HG03571 (cell line): Measurements from ENCODE around the gene USP3.
"Not testable (repeated sequence)": the region's sequence is repeated elsewhere in the genome, so short reads cannot be mapped to it uniquely, and the experiment has no call there.

ENCODE experiments used
- ATAC-seq: cut with Tn5 transposase; IDR thresholded peaks from one replicate; pipeline ENCODE4 v1.9.1; 2021; ENCODE audit not compliant: unreplicated experiment

Gene USP3

DNA sequence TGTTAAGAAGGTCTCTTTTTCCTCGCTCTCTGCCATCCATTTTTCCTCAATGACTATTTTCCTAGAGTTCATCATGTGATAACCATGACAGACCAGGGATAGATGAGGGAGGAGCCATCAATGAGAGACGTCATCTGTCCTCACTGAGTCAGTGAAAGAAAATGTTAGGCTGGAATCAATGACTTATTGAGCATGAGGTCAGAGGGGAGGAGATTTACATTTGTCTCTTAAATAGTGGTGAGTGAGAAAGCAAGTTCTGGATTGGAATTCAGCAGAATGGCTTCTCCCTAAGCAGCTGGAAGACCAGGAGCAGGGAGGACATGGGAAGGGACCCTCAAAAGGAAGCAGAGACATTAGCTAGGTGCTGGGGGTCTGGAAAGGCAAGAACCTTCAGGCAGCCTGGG is 28.2 kb upstream of the USP3 start:
- no peak for ATAC-seq

DNA sequence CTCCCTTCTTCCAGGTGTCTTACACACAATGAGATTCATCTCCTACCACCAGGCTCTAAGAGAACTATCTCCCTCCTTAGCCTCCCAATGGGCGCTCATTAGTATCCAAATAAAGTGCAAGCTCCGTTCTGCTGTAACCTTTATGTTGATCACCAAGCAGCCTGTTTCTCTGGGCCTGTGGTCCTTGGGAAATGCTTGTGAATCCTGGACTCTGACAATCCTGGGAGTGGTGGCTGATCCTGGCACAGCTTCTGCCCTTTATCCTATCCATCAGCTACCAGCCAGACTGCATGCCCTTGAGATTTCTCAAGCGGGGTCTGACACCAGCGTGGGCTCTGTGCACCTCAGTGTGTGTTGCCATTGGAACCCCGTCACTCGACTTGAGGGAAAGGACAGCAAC is 26.1 kb upstream of the USP3 start:
- ATAC-seq, result no peak

DNA sequence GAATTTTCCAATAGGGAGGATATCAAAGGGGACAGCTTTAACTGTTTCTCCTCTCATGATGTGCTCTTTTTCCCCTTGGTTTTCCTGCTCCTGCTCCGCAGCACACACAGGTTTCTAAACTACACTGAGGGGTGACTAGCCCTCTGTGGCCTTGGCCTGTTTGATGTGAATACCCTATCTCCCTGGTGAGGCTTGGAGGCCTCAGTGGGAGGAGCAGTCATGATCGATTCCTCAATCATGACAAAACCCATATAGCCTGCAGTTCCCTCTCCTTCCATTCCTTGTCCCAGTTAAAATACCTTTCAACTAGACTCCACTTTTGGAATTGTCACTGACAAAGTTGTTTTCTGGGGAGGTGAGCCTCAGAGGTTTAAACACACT is 24.0 kb upstream of the USP3 start:
- ATAC-seq, result no peak

DNA sequence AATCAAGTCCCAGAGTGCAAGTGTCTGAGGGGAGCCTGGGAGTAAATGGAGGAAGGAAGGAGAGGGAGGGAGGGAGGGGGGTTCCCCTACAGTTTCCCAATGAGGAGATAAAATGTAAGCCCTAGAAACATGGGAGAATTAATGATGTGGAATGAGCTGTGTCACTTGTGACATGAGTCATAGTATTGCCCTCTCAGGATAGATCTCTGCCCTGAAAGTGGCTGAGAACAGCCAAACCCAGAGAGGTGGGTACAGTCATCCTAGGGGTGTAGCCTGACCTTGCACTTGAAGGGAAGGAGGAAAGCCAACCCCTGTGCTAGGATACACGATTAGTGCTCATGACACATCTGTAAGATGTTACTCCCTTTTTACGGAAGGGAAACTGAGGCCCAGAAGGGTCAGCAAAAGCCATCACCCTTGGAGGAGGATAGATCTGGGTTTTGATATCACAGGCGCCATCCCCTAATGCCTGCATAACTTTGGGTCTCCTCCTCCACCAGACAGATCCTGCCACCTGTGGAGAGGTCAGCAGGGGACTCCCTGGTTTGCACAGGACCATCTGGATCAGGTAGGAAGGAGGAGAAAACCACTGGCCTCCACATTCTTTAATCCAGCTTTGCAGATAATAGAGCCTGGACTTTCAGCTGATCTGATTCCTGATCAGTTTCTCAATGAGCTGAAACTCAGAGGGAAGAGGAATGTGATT is 23.1 kb upstream of the USP3 start:
- ATAC-seq, result no peak

DNA sequence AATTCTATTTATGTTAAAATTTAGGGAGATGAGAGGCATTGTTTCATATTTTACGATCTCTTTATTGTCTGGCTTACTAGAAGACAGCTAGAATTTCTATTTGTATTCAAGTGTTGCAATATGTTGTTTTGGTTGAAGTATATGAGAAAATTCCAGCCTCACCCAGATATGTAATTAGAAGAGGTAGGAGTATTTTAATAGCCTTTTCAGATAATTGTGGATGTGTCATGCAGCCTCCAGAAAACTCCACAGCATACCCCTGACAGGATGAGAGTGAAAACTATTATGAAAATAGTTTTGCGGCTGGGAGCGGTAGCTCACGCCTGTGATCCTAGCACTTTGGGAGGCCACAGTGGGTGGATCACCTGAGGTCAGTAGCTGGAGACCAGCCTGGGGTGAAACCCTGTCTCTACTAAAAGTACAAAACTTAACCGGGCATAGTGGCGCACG is 21.5 kb upstream of the USP3 start:
- no peak for ATAC-seq

DNA sequence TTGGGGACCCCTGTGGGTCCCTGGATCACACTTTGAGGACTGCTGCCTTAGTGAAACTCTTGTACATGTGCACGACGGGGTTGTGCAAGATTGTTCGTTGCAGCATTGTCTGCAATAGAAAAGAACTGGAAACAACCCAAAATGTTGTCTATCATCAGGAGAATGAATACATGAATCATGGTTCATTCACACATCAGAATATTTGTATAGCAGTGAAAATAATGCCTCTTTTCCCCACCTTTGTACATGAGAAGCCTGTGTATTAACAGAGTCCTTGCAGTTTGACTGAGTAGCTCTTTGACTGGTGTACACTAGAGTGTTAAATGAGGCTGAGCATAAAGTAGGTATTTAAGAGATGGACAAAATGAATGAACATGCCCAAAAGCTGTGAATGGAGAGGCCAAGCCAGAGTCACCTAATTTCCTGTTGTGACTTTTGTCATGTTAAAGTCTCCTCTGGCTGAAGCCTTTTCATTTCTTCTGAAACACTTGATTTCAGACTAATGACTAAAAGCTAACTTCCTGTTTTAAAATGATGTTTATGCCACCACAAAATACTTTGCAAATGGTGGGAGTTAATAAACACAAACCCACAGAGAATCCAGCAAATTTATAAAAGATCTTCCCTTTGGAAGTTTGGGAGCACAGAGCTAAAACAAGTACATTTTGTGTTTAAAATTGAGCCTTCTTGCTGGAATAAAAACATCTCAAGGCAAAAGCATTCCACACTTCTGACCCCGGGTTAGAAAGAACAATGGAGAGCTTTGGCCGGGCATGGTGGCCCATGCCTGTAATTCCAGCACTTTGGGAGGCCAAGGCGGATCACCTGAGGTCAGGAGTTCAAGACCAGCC is 20.6 kb upstream of the USP3 start:
- ATAC-seq, result no peak

DNA sequence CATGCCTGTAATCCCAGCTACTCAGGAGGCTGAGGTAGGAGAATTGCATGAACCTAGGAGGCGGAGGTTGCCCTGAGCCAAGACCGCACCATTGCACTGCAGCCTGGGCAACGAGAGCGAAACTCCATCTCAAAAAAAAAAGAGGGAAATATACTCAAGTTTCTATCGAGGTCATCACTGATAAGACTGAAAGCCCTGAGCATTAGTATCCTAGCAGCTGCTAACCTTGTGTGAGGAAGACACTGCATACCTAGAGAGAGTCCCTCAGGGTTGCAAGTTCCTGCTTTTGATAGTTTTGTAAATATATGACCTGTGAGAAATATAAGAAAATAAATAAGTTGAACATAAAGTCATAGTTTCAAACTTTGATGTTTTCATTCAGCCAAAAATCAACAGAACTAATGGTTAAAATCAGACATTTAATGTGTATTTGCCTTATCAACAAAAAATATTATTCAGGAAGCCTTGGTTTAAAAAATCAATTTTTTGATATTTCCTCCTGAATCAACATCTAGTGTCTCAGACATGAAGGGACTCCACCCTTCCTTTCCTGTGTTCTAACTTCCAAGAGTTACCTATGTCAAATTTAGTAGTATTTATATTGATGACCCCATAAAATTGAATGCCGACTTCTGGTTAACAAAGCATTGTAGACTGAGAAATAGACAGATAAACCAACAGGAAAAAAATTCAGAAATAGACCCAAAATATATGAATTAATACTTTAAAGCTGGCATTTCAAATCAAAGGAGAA is 19.8 kb upstream of the USP3 start:
- no peak for ATAC-seq

DNA sequence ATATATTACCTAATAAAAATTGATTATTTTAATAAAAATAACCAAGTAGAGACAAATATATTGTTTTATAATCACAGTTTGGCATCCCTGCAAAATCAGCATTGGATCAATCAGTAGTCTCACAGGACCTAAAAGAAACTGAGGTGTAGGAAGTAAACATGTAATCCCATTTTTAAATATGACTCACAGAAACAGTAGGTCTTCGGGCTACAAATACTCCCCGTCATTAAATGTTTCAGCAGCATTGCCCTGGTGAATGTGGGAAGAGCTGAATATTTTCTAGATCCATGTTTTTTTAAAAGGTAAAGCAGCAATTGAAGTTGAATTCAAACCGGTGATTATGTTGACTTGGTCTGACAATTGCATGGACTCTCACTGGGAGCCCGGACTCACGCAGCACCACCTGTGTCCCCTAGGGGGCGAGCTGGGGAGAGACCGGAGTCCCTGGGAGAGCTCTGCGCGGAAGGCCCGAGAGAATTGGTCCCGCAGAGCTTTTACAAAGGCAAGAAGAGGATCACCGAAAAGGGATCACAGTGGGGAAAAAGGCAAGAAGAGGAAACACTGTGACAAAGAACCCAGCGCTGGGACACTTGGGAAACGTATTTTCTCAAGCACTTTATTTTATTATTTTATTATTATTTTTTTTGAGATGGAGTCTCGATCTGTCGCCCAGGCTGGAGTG is 17.2 kb upstream of the USP3 start:
- ATAC-seq, result no peak

DNA sequence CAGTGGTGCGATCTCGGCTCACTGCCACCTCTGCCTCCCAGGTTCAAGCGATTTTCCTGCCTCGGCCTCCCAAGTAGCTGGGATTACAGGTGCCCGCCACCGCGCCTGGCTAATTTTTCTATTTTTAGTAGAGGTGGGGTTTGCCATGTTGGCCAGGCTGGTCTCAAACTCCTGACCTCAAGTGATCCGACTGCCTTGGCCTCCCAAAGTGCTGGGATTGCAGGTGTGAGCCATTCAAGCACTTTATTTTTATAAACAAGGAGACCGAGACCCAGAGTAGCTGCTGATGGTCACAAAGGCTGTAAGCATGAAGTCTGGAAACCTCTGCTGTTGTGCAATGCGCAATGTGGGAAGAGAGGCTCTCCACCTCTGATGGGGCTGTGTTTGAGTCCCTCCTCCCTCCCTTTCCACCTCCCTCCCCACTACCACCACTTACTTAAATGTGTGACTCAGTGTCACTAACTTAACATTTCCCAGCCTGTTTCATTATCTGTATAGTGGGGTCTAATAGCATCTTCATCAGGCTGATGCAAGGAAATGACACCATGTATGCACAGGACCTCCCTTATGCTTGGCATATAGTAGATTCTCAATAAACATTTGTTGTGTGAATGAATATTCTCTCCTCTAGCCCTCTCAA is 16.5 kb upstream of the USP3 start:
- ATAC-seq, result not testable (repeated sequence)

DNA sequence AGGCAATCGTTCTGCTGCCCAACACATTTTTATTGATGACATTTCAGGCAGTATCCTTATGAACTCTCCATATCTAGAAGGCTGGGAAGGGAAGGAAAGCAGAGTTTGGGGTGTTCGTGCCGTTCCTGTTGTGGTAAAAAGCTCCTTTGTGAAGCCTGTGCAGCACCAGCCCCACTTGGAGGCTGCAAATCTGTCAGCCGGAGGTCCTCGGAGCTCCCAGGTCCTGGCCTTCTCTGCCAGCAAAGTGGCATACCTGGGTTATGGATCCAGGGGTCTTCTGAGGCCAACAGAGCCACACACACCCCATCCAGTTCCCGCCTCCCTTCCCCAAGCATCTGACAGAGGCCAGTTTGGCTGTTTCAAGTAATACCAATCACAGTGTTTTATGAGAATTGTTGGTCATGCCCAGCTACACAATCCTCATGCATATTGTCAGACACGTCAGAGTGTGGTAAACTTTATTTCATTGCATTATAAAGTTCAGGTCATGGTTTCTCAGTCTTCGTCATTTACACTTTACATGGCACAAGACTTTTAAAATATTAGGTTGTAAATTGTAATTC is 15.9 kb upstream of the USP3 start:
- no peak for ATAC-seq

DNA sequence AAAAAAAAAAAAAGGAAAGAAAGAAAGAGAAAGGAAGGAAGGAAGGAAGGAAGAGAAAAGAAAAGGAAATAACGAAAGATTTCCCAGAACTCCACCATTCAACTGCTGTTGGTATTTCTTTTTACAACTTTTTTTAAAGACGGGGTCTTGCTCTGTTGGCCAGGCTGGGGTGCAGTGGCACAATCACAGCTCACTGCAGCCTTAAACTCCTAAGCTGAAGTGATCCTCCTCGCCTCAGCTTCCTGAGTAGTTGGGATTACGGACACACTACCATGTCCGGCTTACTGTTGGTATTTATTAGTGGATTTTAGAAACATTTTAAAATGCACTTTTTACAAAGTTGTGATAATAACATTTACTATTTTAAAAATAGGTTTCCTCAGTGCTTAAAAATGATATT is 15.0 kb upstream of the USP3 start:
- ATAC-seq, result no peak

DNA sequence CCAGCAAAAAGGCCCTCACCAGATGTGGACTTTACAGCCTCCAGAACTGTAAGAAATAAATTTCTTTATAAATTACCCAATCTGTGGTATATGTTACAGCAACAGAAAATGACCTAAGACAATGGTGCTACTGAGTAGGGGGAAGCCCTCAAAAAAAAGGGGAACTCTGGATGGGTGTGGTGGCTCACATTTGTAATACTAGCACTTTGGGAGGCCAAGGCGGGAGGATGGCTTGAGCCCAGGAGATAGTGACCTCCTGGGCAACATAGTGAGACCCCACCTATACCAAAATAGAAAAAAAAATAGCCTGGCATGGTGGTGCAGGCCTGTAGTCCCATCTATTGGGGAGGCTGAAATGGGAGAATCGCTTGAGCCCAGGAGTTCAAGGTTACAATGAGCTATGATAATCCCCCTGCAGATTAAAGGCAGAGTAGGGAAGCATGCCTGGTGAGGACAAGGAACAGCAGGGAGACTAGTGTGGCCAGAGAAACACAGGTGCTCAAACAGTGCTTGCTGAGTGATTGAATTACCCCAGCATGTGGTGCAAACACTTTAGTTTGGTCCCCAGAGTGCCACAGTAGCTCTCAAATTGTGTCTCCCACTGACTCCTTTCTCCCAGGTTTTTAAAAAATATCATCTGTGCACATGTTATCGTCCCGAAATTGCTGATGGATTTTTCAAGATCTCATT is 13.9 kb upstream of the USP3 start:
- ATAC-seq, result no peak

DNA sequence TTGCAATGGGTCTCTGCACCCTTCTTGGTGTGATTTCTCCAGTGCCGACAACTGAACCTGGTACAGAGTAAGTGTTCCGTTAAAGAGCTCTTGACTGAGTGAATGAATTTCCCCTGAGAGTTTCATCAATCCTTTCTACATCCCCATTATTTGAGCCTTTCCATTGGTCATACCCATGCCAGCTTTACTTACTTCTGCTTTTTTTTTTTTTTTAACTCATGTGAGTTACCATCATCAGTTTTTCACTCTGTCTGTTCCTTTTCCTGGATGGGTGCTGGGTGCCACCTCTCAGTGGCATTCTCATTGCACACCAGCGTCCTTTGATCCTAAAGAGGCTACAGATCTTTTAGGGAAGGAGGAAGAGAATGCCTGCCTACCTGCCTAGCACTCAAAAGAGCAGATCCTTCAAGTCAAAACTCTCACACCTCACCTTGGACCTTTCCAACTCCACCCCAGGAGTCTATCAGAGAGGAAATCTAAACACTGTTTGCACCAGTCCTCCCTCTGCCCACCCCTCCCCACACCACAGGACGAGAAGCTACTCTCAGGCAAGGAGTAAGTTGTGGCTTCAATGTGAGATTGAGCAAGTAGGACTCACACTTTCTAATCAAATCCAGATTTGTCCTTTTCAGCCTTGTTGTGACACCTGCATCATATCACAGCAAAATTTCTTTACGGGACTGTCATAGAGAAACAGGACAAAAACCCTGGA is 13.1 kb upstream of the USP3 start:
- no peak for ATAC-seq

DNA sequence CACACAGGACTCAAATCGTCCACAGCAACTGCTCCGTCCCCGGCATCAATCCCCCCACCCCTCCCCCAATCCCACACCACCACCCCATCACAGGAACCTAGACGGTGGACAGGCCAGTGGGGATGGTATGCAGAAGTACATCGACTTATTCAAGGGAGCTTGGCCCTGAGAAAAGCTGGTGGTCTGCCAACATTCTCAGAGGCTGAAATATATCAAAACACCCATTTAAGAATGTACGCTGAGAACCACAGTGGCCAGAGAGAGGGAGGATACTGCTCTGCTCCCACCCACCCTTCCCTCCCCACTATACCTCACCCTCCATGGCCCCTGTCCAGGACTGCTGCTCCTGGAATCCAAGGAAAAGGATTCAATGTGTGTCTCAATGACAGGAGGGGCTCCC is 12.4 kb upstream of the USP3 start:
- ATAC-seq, result no peak

DNA sequence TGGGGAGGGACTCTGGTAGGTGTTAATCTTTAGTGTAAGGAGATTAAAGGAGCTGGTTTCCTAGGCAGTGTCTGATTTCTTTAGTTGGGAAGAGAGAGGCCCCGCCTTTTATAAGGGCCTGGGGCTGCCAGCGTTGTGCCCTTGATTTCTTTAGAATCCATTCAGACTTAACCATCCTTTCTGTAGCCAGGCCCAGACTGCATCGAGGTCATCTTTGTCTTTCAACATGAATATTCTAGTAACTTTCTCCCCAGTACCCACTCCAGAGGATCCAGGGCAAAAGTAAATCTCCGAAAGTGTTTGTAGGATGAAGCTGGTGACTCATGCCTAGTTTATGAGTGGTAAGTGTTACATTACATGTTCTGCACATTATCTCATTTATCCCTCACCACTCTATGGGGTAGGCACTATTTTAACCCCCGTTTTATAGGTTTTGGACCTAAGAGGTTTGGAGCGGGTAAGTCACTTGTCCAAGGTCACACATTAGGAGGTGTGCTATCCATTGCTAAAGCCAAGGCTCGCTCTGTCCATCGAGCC is 11.8 kb upstream of the USP3 start:
- ATAC-seq, result no peak

DNA sequence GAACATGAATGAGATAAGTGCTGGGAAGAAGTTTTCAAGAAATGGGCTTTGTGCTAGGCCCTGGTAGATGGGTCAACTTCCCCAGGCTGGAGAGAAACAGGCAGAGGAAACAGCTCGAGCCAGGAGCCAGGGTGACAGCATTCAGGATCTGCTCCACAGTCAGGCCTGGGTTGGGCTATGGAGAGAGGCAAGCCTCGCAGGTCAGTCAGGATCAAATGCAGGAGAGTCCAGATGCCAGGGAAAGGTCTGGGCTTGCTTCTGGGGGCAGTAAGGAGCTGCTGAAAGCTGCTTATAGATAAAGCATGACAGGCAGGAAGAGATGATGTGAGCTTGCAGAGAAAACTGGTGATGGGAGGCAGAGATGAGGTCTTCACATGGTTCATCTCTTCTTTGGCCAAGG is 11.0 kb upstream of the USP3 start:
- no peak for ATAC-seq

DNA sequence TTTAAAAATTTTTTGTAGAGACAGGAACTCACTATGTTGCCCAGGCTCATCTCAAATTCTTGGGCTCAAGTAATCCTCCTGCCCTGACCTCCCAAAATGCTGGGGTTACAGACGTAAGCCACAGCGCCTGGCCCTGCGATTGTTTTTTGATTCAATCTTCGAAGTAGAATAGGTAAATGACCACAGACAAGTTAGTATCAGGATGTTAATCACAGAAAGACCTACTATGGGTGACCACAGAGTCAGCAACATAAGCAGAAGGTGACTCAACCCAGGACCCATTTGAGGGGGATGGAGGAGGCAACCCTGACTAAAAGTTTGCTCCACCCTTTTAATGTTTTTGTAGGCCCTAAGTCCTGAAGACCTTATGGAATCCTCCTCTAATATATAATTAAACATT is 10.0 kb upstream of the USP3 start:
- ATAC-seq, result no peak

DNA sequence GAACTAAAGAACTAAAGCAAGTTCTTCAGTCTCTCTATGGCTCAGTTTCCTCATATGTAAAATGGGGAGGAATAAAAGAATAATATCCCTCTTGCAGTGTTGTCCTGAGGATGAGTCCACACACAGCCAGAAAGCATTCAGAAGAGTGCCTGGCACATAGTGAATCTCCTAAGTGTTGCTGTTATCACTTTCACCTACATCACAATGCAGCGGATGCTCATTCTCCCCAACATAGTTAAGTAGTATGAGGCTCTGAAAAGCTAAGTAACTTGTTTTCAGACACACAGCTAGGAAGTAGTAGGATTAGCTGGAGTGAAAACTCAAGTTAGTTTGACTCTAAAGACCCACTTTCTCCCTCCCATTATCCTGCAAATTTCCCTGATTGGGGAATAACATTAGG is 9.1 kb upstream of the USP3 start:
- no peak for ATAC-seq
